ENCODE measurements around the gene NCBP3. TPM values are rescaled to one million over a fixed set of nuclear protein-coding genes. Genes with fewer than 3 reads are reported as not detected.

NCBP3 gene
- total and polyA plus RNA-seq, 2 of the 8 experiments (the other 6 are each of a cell fraction or from before 2014, with no cell fraction given): 19.6 to 46.1 TPM

GRCh38 chr17:3759597-3760216, 86.3 kb downstream of the NCBP3 start:
- Histone ChIP-seq H2BK120ac (replicated peaks; ENCODE audit: low read depth, low read length) (no peak overlapping the region), H3K56ac (replicated peaks; ENCODE audit: insufficient read length, low read depth, low read length) (no peak overlapping the region), H3K18ac (ENCODE audit: extremely low read depth, low read length) (no peak overlapping the region), H3K23me2 (ENCODE audit: low read depth, low read length) (peaks cover 4% of the 10 kb centered on the region; the same call in 1 of the 2 replicates), H4K8ac (ENCODE audit: extremely low read depth, insufficient read depth, low read length) (no peak overlapping the region), H3K14ac (ENCODE audit: insufficient read length) (no peak overlapping the region), H3K4me3 (ENCODE audit: extremely low read depth in 1 of 4, insufficient read depth in 2 of 4, low read depth in 3 of 4, low read length in 4 of 4) (no peak overlapping the region), H2AFZ (ENCODE audit: low read length) (no peak overlapping the region), H3K9ac (replicated peaks in 1 of 4; ENCODE audit: extremely low read depth in 1 of 4, low read depth in 3 of 4, low read length in 3 of 4) (no peak overlapping the region), H3K27me3 (replicated peaks in 1 of 4; ENCODE audit: control insufficient read depth in 3 of 4, extremely low read depth in 1 of 4, insufficient read depth in 3 of 4, low read length in 3 of 4) (no peaks in the 10 kb centered on the region), H3K4ac (replicated peaks; ENCODE audit: insufficient read length, low read depth, low read length) (no peak overlapping the region), H3K23ac (ENCODE audit: insufficient read length) (no peak overlapping the region), H2BK5ac (ENCODE audit: low read depth, low read length) (no peak overlapping the region), H3K9me3 (ENCODE audit: insufficient read depth in 2 of 2, low read depth in 1 of 2, low read length in 1 of 2) (peaks cover 0 to 3% of the 10 kb centered on the region in 2 experiments; a peak in 1 of 4 replicates), H3K79me1 (ENCODE audit: low read depth, low read length) (no peaks in the 10 kb centered on the region), H4K91ac (replicated peaks; ENCODE audit: insufficient read length, low read length) (no peak overlapping the region), H3K79me2 (ENCODE audit: control insufficient read depth in 1 of 2, insufficient read depth in 2 of 2, low read length in 2 of 2) (no peaks in the 10 kb centered on the region), H2BK15ac (ENCODE audit: low read length) (no peak overlapping the region), H4K20me1 (replicated peaks in 1 of 2; ENCODE audit: control insufficient read depth in 1 of 2, insufficient read depth in 2 of 2, low read length in 2 of 2) (no peaks in the 10 kb centered on the region), H4K5ac (ENCODE audit: insufficient read length, low read depth, low read length) (no peak overlapping the region), H3K27ac (ENCODE audit: low read depth, low read length) (no peak overlapping the region), H2BK20ac (ENCODE audit: low read length) (no peak overlapping the region), H2AK5ac (ENCODE audit: low read depth, low read length) (no peak overlapping the region), H3K36me3 (ENCODE audit: control insufficient read depth in 2 of 4, insufficient read depth in 4 of 4, low read length in 3 of 4) (no peaks in the 10 kb centered on the region), H3K4me1 (replicated peaks in 1 of 4; ENCODE audit: control insufficient read depth in 3 of 4, insufficient read depth in 4 of 4, low read length in 3 of 4) (peaks cover 0 to 5% (median 3%) of the 10 kb centered on the region in 4 experiments; a peak in 4 of 7 replicates), H3K4me2 (ENCODE audit: insufficient read depth in 1 of 2, low read depth in 2 of 2, low read length in 2 of 2) (no peak overlapping the region), H2BK12ac (ENCODE audit: low read depth, low read length) (no peak overlapping the region)
- POLR2A ChIA-PET (ENCODE audit: partially characterized antibody): no interaction called here
- 95% methylated on average over 6 of the region's 6 CpGs; no CpG with 5 or more reads in 1 of the 2 experiments for WGBS, 2 experiments (ENCODE audit: extremely low coverage in 1 of 2, insufficient coverage in 1 of 2, insufficient read length in 1 of 2, insufficient replicate concordance in 2 of 2, low coverage in 1 of 2, low lambda C conversion rate in 2 of 2, missing lambda C conversion rate in 1 of 2)
- no peak for DNase-seq (ENCODE audit: low read depth in 1 of 2, low spot score in 2 of 2)
- FAIRE-seq: no peak
- CTCF ChIA-PET (ENCODE audit: partially characterized antibody): interaction anchor here (1.1 to 3.0 kb wide), 3 partner anchors 9 to 112 kb away, joined by 3 to 14 read pairs (median 4); no protein-coding TSS in a partner anchor
- no peak for TF ChIP-seq CTBP2 (IDR thresholded peaks at IDR 0.05; ENCODE audit: borderline replicate concordance, insufficient read depth, insufficient read length, low read length)
- no peak for TF ChIP-seq EP300 (IDR thresholded peaks at IDR 0.05; ENCODE audit: borderline replicate concordance in 1 of 2, low read depth in 2 of 2, low read length in 2 of 2)
- TF ChIP-seq, protein P1, sequence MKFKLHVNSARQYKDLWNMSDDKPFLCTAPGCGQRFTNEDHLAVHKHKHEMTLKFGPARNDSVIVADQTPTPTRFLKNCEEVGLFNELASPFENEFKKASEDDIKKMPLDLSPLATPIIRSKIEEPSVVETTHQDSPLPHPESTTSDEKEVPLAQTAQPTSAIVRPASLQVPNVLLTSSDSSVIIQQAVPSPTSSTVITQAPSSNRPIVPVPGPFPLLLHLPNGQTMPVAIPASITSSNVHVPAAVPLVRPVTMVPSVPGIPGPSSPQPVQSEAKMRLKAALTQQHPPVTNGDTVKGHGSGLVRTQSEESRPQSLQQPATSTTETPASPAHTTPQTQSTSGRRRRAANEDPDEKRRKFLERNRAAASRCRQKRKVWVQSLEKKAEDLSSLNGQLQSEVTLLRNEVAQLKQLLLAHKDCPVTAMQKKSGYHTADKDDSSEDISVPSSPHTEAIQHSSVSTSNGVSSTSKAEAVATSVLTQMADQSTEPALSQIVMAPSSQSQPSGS (IDR thresholded peaks at IDR 0.05; ENCODE audit: low read length): no peak
- TF ChIP-seq ASH2L (IDR thresholded peaks at IDR 0.05; ENCODE audit: low read length): no peak
- no peak for TF ChIP-seq MAFK (IDR thresholded peaks at IDR 0.05; ENCODE audit: low read depth, low read length)
- TF ChIP-seq CHD1 (IDR thresholded peaks at IDR 0.05; ENCODE audit: low read depth, low read length): no peak
- no peak for TF ChIP-seq TEAD4 (IDR thresholded peaks at IDR 0.05; ENCODE audit: low read depth, low read length)
- no peak for TF ChIP-seq HDAC6 (IDR thresholded peaks at IDR 0.05; ENCODE audit: low read depth, low read length)
- no peak for TF ChIP-seq NANOG (IDR thresholded peaks at IDR 0.05; ENCODE audit: insufficient read depth, low read depth, low read length, poor library complexity, severe bottlenecking)
- no peak for TF ChIP-seq TAF7 (optimal IDR thresholded peaks at IDR 0.05; ENCODE audit: borderline replicate concordance, low read depth, low read length)
- TF ChIP-seq GTF2F1 (IDR thresholded peaks at IDR 0.05; ENCODE audit: borderline replicate concordance, low read depth, low read length): no peak
